AG09319 (cell line): Measurements from ENCODE around the gene TBC1D16.

ENCODE experiments used
- DNase-seq: peaks from one replicate; pipeline ENCODE4 v3.0.0-alpha.2; 2010; ENCODE audit warnings: low read depth; ENCODE audit errors: extremely low read depth
- TF ChIP-seq, protein P1 (sequence below): IDR thresholded peaks from 2 replicates; pipeline ENCODE4 v1.5.1; 2011; ENCODE audit warnings: low read depth, mild to moderate bottlenecking, inconsistent platforms, low read length, moderate library complexity

Gene TBC1D16

DNA sequence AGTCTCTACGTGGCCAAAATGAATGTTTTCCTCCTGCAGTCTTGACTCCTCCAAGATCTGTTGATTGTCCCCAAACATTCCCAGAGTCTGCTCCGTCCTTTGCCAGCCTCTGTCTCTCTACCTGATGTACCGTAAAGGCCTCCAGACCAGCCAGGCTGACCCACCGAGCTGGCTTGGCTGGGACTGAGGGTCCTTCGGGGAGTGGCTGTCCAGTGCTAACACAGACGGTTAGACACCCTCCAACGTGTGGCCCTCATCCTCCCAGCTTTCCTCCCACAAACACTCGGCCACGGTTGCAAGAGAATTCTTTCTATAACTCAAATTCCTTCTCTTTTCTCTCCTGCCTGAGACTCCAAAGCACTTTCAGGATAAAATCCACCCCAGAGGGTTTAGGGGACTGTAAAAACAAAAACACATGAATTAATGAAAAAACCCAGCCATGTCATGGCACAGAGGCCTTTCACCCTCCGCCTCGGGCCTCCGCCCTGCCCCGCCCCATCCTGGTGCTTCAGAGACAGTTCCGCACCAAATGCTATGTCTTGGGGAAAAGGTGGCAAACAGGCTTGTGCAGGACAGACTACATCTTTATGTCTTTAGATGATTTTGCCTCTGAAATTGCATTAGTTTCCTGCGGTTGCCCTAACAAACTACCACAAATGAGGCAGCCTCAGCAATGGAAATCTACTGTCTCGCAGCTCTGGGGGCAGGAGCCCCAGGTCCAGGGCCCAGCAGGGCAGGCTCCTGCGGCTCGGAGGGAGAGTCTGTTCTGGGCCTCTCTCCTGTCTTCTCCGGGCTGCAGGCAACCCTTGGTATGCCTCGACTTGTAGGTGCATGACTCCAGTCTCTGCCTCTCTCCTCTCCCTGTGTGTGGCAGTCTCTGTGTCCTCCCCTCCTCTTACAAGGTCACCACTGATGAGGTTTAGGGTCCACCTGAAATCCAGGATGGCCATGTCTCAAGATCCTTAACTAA lies 124.0 kb downstream of the TBC1D16 start:
- DNase-seq = no peak
- TF ChIP-seq, protein P1, sequence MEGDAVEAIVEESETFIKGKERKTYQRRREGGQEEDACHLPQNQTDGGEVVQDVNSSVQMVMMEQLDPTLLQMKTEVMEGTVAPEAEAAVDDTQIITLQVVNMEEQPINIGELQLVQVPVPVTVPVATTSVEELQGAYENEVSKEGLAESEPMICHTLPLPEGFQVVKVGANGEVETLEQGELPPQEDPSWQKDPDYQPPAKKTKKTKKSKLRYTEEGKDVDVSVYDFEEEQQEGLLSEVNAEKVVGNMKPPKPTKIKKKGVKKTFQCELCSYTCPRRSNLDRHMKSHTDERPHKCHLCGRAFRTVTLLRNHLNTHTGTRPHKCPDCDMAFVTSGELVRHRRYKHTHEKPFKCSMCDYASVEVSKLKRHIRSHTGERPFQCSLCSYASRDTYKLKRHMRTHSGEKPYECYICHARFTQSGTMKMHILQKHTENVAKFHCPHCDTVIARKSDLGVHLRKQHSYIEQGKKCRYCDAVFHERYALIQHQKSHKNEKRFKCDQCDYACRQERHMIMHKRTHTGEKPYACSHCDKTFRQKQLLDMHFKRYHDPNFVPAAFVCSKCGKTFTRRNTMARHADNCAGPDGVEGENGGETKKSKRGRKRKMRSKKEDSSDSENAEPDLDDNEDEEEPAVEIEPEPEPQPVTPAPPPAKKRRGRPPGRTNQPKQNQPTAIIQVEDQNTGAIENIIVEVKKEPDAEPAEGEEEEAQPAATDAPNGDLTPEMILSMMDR = no peak

DNA sequence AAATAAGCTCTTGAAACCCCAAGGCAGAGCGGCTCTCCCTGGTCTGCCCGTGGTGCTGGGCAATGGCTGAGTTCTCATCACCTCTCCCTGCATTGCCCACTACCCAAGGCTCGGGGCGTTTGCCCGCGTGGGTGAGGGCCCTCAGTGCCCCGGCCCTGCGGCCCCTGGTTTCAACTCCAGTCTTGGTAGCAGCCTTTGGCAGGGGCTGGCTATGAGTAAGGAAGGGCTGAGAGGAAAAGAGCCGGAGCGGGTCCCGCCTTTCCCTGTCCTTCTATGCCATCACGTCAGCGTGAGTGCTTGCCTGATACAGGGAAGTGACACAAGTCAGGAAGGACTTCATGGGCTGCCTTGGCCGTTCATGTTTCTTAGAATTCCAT lies 124.7 kb downstream of the TBC1D16 start:
- DNase-seq = no peak
- TF ChIP-seq, protein P1 = no peak

DNA sequence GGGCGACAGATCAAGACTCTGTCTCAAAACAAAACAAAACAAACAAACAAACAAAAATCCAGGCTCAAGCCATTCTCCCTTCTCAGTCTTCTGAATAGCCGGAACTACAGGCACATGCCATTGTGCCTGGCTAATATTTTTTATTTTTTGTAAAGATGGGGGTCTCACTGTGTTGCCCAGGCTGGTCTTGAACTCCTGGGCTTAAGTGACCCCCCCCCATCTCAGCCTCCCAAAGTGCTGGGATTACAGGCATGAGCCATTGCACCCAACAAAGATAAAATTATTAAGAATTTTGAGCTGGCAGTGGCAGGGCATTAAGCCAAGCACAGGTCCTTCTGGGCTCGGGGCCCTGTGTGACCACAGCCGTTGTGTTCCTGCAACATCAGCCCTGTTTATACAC lies 126.6 kb downstream of the TBC1D16 start:
- TF ChIP-seq, protein P1 = no peak
- DNase-seq = no peak

DNA sequence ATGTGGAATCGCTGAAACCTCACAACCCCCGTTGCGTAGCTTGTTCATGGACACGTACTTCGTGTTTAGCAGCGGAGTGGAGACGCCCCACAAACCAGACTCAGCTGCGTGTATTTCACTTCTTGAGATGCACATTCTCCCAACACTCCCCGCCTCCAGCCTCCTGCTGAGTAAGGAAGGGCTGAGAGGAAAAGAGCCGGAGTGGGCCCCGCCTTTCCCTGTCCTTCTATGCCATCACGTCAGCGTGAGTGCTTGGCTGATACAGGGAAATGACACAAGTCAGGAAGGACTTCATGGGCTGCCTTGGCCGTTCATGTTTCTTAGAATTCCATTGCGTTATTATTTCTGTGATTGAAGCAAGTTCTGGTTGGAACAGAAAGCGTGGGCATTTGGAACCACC lies 127.8 kb downstream of the TBC1D16 start:
- TF ChIP-seq, protein P1 = no peak
- DNase-seq = no peak

DNA sequence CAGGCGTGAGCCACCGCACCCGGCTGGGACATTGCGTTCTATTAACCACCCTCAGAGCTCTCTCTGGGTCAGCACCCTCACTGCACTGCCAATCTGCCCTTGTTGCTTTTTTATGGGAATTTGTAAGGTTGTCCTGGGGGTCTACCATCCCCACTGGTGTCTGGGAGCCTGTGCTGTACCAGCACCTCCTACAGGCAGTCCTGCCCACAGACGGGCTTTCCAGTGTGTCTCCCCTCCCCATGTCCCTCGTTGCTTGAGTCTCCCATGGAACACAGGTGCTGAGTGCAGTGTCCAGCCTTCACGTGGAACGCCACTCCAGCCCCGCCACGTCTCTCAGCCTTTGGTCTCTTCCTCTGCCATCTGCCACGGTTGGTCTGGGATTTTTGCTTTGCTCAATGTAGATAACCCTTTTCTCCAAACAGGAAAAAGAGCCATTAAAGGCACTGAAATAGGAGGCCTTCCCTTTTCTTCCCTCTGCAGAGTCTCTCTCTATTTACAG lies 128.4 kb downstream of the TBC1D16 start:
- TF ChIP-seq, protein P1 = no peak
- no peak for DNase-seq

DNA sequence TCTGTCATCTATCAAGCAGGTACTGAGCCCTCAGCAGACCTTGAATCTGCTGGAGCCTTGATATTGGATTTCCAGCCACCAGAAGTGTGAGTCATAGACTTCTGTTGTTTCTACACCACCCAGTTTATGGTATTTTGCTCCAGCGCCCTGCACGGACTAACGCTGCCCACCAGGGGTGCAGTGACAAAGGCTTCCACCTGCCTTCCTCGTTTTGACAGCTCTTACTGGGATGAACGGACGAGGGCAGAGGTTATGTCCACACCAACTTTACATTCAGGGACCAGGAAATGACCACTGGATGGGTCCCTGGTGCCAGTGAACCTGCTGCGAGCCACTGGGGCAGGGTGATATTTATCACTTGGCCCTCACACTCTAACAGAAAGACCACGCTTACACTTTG lies 129.8 kb downstream of the TBC1D16 start:
- no peak for DNase-seq
- TF ChIP-seq, protein P1 = no peak

DNA sequence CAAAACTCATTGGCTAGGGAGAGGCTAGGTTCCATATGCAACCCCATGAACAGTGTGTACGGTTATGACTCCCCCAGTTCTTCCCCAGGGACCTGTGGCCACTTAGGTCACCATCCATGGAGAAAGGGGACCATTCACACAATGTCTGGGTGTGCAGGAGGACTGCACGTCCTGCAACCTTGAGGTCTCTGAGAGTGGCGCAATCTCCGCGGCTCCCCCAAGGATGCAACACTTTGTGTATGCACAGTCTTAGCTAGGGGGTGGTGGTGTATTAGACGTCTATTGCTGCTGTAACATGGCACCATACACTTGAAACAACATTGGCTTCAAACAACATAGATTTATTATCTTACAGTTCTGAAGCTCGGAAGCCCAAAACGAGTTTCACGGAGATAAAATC lies 130.8 kb downstream of the TBC1D16 start:
- TF ChIP-seq, protein P1 = no peak
- no peak for DNase-seq
